ENCODE measurements around the gene NSMCE1. TPM values are rescaled to one million over a fixed set of nuclear protein-coding genes. Genes with fewer than 3 reads are reported as not detected.
A peak's percentile ranks its signal among the peaks of the same experiment; 100 is the strongest.

The NSMCE1 gene
- total and polyA plus RNA-seq, 3 donors from 2014 or later: 58.1 to 135 (median 71.1) TPM

- intact Hi-C loops (cut with DNase I; ENCODE audit: low total_unique reads): no loop called here
- Histone ChIP-seq H3K27me3 (no peaks in the 10 kb centered on the region), H3K4me1 (peaks cover 24% of the 10 kb centered on the region), H3K27ac (no peak overlapping the region), H3K4me3 (no peak overlapping the region), H3K36me3 (ENCODE audit: low read depth, missing control alignments) (no peaks in the 10 kb centered on the region), H3K9me3 (no peaks in the 10 kb centered on the region)
- TF ChIP-seq POLR2A (IDR thresholded peaks at IDR 0.05) (no peak), CTCF (IDR thresholded peaks at IDR 0.05) (no peak)
- 66 to 68% methylated on average over 4 of the region's 4 CpGs for WGBS, 2 donors
- no peak for DNase-seq
These were observed 22.1 kb downstream of the NSMCE1 start for GRCh38 chr16:27246439-27246838.

GRCh38 chr16:27245276-27246172, 23.0 kb downstream of the NSMCE1 start:
- peaks cover 32% of the 10 kb centered on the region for H3K4me1 ChIP-seq
- TF ChIP-seq POLR2A (IDR thresholded peaks at IDR 0.05) (no peak), CTCF (IDR thresholded peaks at IDR 0.05) (no peak)
- DNase-seq: peak; percentile 48
- H3K4me3 ChIP-seq: no peak overlapping the region
- intact Hi-C loops (cut with DNase I; ENCODE audit: low total_unique reads): no loop called here
- H3K9me3 ChIP-seq: no peaks in the 10 kb centered on the region
- no peaks in the 10 kb centered on the region for H3K36me3 ChIP-seq (ENCODE audit: low read depth, missing control alignments)
- WGBS, 2 donors: 64 to 72% methylated on average over 17 to 19 of the region's 19 CpGs
- H3K27me3 ChIP-seq: no peaks in the 10 kb centered on the region
- H3K27ac ChIP-seq: peak overlapping the region; percentile 6 to 60

GRCh38 chr16:27244363-27244755, 24.2 kb downstream of the NSMCE1 start:
- no peaks in the 10 kb centered on the region for H3K9me3 ChIP-seq
- peak overlapping the region in 1 of 2 donors; percentile 60 for H3K27ac ChIP-seq
- intact Hi-C loops (cut with DNase I; ENCODE audit: low total_unique reads): no loop called here
- no peaks in the 10 kb centered on the region for H3K36me3 ChIP-seq (ENCODE audit: low read depth, missing control alignments)
- H3K4me3 ChIP-seq: no peak overlapping the region
- H3K27me3 ChIP-seq: no peaks in the 10 kb centered on the region
- 86 to 95% methylated on average over 7 of the region's 7 CpGs for WGBS, 2 donors
- DNase-seq: peak; percentile 7
- TF ChIP-seq POLR2A (IDR thresholded peaks at IDR 0.05): no peak
- TF ChIP-seq CTCF (IDR thresholded peaks at IDR 0.05): no peak
- peaks cover 33% of the 10 kb centered on the region for H3K4me1 ChIP-seq

- TF ChIP-seq CTCF (IDR thresholded peaks at IDR 0.05): no peak
- no peak for TF ChIP-seq POLR2A (IDR thresholded peaks at IDR 0.05)
- intact Hi-C loops (cut with DNase I; ENCODE audit: low total_unique reads): no loop called here
- Histone ChIP-seq H3K27me3 (no peaks in the 10 kb centered on the region), H3K4me3 (no peak overlapping the region), H3K36me3 (ENCODE audit: low read depth, missing control alignments) (no peaks in the 10 kb centered on the region), H3K4me1 (peaks cover 33% of the 10 kb centered on the region), H3K9me3 (no peaks in the 10 kb centered on the region), H3K27ac (peak overlapping the region in 1 of 2 donors; percentile 60)
- 89 to 91% methylated on average over 11 of the region's 11 CpGs for WGBS, 2 donors
- peak; percentile 10 for DNase-seq
These were observed 24.7 kb downstream of the NSMCE1 start for GRCh38 chr16:27243725-27244362.

All from testis (tissue), 3 donors.